GM12864 (cell line): ENCODE results near the gene LRRC32.

ENCODE experiments used
- DNase-seq: peaks from one replicate; pipeline ENCODE4 v3.0.0-alpha.2; 2011; ENCODE audit warnings: low read depth
- H3K4me3 ChIP-seq: 2 replicates; pipeline ENCODE4 v1.5.1; 2011; ENCODE audit warnings: mild to moderate bottlenecking, low read depth, low read length, control low read depth
- CTCF ChIP-seq: IDR thresholded peaks from 2 replicates; pipeline ENCODE4 v1.5.1; 2011; ENCODE audit warnings: low read depth, mild to moderate bottlenecking, moderate library complexity, low read length, control low read depth, inconsistent platforms; ENCODE audit errors: missing control alignments

Gene LRRC32

DNA sequence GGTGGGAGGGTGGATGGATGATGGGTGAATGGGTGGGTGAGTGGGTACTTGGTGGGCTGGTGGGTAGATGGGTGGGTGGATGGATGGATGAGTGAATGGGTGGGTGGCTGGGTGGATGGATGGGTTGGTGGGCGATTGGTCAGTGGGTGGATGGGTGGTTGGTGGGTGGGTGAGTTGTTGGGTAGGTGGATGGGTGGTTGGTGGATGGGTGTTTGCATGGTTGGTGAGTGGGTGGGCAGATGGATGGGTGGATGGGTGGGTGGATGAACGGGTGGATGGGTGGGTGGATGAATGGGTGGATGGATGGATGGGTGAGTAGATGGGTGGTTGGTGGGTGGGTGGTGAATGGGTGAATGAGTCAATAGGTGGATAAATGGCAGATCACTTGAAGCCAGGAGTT, 43.0 kb upstream of the LRRC32 start:
- no peak for TF ChIP-seq CTCF
- no peak overlapping the region for H3K4me3 ChIP-seq
- DNase-seq: no peak

GRCh38 chr11:76712125-76712524, 41.6 kb upstream of the LRRC32 start:
- H3K4me3 ChIP-seq: no peak overlapping the region
- TF ChIP-seq CTCF: no peak

GRCh38 chr11:76709756-76710155, 39.2 kb upstream of the LRRC32 start:
- DNase-seq: no peak

More at GRCh38 chr11:76712125-76712524, 41.6 kb upstream of the LRRC32 start:
- DNase-seq: no peak

GRCh38 chr11:76708972-76709660, 38.6 kb upstream of the LRRC32 start:
- no peak overlapping the region for H3K4me3 ChIP-seq
- DNase-seq: no peak
- no peak for TF ChIP-seq CTCF

More at GRCh38 chr11:76709756-76710155, 39.2 kb upstream of the LRRC32 start:
- H3K4me3 ChIP-seq: no peak overlapping the region
- TF ChIP-seq CTCF: no peak

DNA sequence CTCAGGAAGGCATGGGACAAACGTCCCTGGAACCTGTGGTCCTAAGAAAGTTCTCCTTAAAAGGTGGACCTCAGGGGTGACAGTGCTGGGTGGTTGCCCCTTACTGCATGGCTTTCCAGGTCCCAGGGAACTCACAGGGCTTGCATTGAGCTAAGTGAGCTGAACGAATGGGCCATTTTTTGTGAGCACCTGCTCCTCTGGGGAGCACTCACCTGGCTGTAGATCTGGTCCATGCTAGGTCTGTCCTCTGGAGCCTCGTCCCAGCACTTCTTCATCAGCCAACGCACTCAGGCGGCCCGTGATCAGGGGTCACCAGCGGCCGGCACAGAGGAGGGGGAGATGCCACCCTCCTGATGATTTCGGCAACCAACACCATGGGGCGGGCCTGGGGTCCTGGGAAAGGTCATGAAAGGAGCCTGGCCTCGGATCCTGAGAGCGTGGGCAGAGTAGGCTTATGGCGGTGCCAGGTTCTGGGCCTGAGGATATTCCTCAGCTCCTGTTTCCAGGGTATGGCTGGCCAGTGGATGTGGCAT, 36.8 kb upstream of the LRRC32 start:
- TF ChIP-seq CTCF: no peak
- H3K4me3 ChIP-seq: no peak overlapping the region
- DNase-seq: no peak

DNA sequence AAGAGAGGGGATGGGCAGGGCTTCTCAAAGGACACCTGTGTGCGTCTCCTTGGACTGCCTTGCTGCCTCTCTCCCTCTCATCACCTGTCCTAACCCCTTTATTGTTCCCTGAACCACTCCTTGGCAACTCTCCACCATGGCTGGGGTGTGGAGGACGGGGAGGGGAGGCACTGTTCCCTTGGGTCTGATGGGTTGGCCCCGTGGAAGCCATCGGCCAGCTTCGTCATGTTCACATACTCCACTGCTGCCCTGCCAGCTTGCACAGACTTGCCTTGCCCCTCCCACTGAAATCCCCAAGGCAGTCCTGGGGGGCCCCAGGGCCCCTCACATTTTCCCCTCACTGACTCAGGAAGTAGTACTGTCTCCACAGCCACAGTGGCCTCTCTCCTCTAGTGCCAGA, 36.1 kb upstream of the LRRC32 start:
- TF ChIP-seq CTCF: no peak
- no peak for DNase-seq
- H3K4me3 ChIP-seq: no peak overlapping the region

DNA sequence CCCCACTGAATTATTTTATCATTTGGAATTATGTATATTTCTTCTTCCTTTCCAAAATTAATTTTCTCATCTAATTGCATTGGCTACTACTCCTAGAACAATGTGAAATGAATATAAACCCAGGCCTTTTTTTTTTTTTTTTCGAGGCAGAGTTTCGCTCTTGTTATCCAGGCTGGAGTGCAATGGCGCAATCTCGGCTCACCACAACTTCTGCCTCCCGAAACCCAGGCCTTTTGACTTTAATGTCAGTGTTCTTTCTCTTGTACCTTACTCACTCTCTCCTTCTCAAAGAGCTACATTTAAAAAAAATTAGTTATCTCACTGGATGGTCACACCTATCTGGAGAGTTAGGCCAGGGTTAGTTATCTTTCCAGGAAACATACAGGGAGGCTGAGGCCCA, 35.3 kb upstream of the LRRC32 start:
- no peak for DNase-seq
- no peak overlapping the region for H3K4me3 ChIP-seq
- no peak for TF ChIP-seq CTCF
